T-helper 22 cell (primary cell): Measurements from ENCODE around the gene CFTR.
"Not testable (repeated sequence)": the region's sequence is repeated elsewhere in the genome, so short reads cannot be mapped to it uniquely, and the experiment has no call there.

Experiments
- DNase-seq: peaks from one replicate; pipeline ENCODE4 v3.0.0-alpha.2; 2020; ENCODE audit warnings: low read depth

Gene CFTR

GRCh38 chr7:117688126-117688525 lies 208.3 kb downstream of the CFTR start:
- DNase-seq: no peak

GRCh38 chr7:117689406-117689805 lies 209.6 kb downstream of the CFTR start:
- no peak for DNase-seq

GRCh38 chr7:117690147-117690546 lies 210.3 kb downstream of the CFTR start:
- DNase-seq: no peak

GRCh38 chr7:117692338-117692737 lies 212.5 kb downstream of the CFTR start:
- no peak for DNase-seq

- no peak for DNase-seq
Observed at GRCh38 chr7:117698018-117698417, 218.2 kb downstream of the CFTR start.

- DNase-seq: no peak
Observed at GRCh38 chr7:117704063-117704462, 224.2 kb downstream of the CFTR start.

- DNase-seq: no peak
Observed at GRCh38 chr7:117705630-117706029, 225.8 kb downstream of the CFTR start.

GRCh38 chr7:117706210-117706609 lies 226.4 kb downstream of the CFTR start:
- DNase-seq: no peak

GRCh38 chr7:117707080-117707479 lies 227.3 kb downstream of the CFTR start:
- no peak for DNase-seq

GRCh38 chr7:117708173-117708572 lies 228.3 kb downstream of the CFTR start:
- not testable (repeated sequence) for DNase-seq

- no peak for DNase-seq
Observed at GRCh38 chr7:117711556-117711955, 231.7 kb downstream of the CFTR start.

- no peak for DNase-seq
Observed at GRCh38 chr7:117715784-117716445, 236.1 kb downstream of the CFTR start.

GRCh38 chr7:117716707-117717299 lies 237.0 kb downstream of the CFTR start:
- DNase-seq: no peak

GRCh38 chr7:117717357-117717756 lies 237.5 kb downstream of the CFTR start:
- DNase-seq: no peak
